Vagina (tissue), 2 donors: Measurements from ENCODE around the gene PTPRG. TPM values are rescaled to one million over a fixed set of nuclear protein-coding genes. Genes with fewer than 3 reads are reported as not detected.

Experiments used
- DNase-seq, 2 donors: peaks; one replicate each; pipeline ENCODE4 v3.0.0-alpha.2; 2017; ENCODE audit errors: extremely low spot score in 2 of 2
- H3K27ac ChIP-seq: fragments of 200-600 bp; sonication (generic); one replicate; pipeline ENCODE4 v1.5.1; 2019
- H3K27me3 ChIP-seq: fragments of 200-600 bp; sonication (generic); one replicate; pipeline ENCODE4 v1.5.1; 2019
- H3K36me3 ChIP-seq, 2 donors: fragments of 200-600 bp; sonication (generic); one replicate each; pipeline ENCODE4 v1.5.1; 2017 to 2019
- H3K4me1 ChIP-seq: fragments of 200-600 bp; sonication (generic); one replicate; pipeline ENCODE4 v1.5.1; 2019
- H3K4me3 ChIP-seq, 2 donors: fragments of 200-600 bp; sonication (generic); 1 replicate in 1 of 2; 2 replicates in 1 of 2; pipeline ENCODE4 v1.5.1; 2016 to 2019
- H3K9me3 ChIP-seq: fragments of 200-600 bp; sonication (generic); one replicate; pipeline ENCODE4 v1.5.1; 2019
- CTCF ChIP-seq, 3 experiments: fragments of 450-650 bp in 2 of 3; fragments of 200-600 bp in 1 of 3; sonication (generic) in 1 of 3; IDR thresholded peaks; one replicate each; pipeline ENCODE4 v1.5.1; 2017 to 2019; ENCODE audit warnings: antibody characterized with exemption in 3 of 3, mild to moderate bottlenecking in 2 of 3, moderate library complexity in 2 of 3
- POLR2A ChIP-seq, 2 donors: fragments of 450-650 bp; IDR thresholded peaks; one replicate each; pipeline ENCODE4 v1.6.1; 2017; ENCODE audit warnings: antibody characterized with exemption in 2 of 2, mild to moderate bottlenecking in 2 of 2, moderate library complexity in 2 of 2
- POLR2AphosphoS5 ChIP-seq, 2 donors: sonication (generic); formaldehyde crosslinking; IDR thresholded peaks; one replicate each; pipeline ENCODE4 v1.9.0; 2017; ENCODE audit warnings: antibody characterized with exemption in 2 of 2, mild to moderate bottlenecking in 2 of 2, low read depth in 1 of 2; ENCODE audit not compliant: insufficient read depth in 1 of 2
- intact Hi-C: fragments of 100-400 bp; cut with DNase I; formaldehyde crosslinking; loops from one replicate; pipeline ENCODE4 v1.15.1; 2023
- total RNA-seq: library from RNA; depleted of rRNA; stranded (reverse); fragments of >200 nt; gene quantifications from one replicate; pipeline ENCODE4 v1.2.3, GENCODE V29; 2016

The PTPRG gene
- total RNA-seq, 1 donor from 2014 or later, result 47.6 TPM

GRCh38 chr3:62178739-62179600 is 617.6 kb downstream of the PTPRG start:
- TF ChIP-seq POLR2A (IDR thresholded peaks at IDR 0.05), result no peak
- no peak for TF ChIP-seq POLR2AphosphoS5 (IDR thresholded peaks at IDR 0.05; ENCODE audit: insufficient read depth in 1 of 2, low read depth in 1 of 2)
- no peak for TF ChIP-seq CTCF (IDR thresholded peaks at IDR 0.05)
- intact Hi-C loops, result no loop called here
- no peaks in the 10 kb centered on the region for H3K4me1 ChIP-seq
- no peaks in the 10 kb centered on the region for H3K36me3 ChIP-seq
- no peaks in the 10 kb centered on the region for H3K27me3 ChIP-seq
- no peaks in the 10 kb centered on the region for H3K9me3 ChIP-seq
- H3K27ac ChIP-seq, result no peak overlapping the region
- DNase-seq, result no peak
- H3K4me3 ChIP-seq, result no peak overlapping the region

- Histone ChIP-seq H3K4me1 (peaks cover 7% of the 10 kb centered on the region), H3K4me3 (no peak overlapping the region), H3K27ac (no peak overlapping the region), H3K9me3 (no peaks in the 10 kb centered on the region), H3K27me3 (no peaks in the 10 kb centered on the region), H3K36me3 (no peaks in the 10 kb centered on the region)
- no peak for DNase-seq
- intact Hi-C loops, result loop anchor here (10.0 kb wide), 1 partner anchor 316 kb away; no protein-coding TSS in a partner anchor
- TF ChIP-seq POLR2A (IDR thresholded peaks at IDR 0.05) (no peak), POLR2AphosphoS5 (IDR thresholded peaks at IDR 0.05; ENCODE audit: insufficient read depth in 1 of 2, low read depth in 1 of 2) (no peak), CTCF (IDR thresholded peaks at IDR 0.05) (no peak)
Observed at GRCh38 chr3:62180514-62180913, 619.1 kb downstream of the PTPRG start.

- intact Hi-C loops, result loop anchor here (10.0 kb wide), 1 partner anchor 318 kb away; no protein-coding TSS in a partner anchor
- DNase-seq, result no peak
Observed at GRCh38 chr3:62183087-62183486, 621.7 kb downstream of the PTPRG start.

GRCh38 chr3:62183969-62184368 is 622.6 kb downstream of the PTPRG start:
- TF ChIP-seq POLR2A (IDR thresholded peaks at IDR 0.05) (no peak), CTCF (IDR thresholded peaks at IDR 0.05) (no peak), POLR2AphosphoS5 (IDR thresholded peaks at IDR 0.05; ENCODE audit: insufficient read depth in 1 of 2, low read depth in 1 of 2) (no peak)
- H3K27ac ChIP-seq, result no peak overlapping the region
- intact Hi-C loops, result loop anchor here (10.0 kb wide), 1 partner anchor 319 kb away; no protein-coding TSS in a partner anchor

More at GRCh38 chr3:62183087-62183486, 621.7 kb downstream of the PTPRG start:
- Histone ChIP-seq H3K36me3 (no peaks in the 10 kb centered on the region), H3K9me3 (no peaks in the 10 kb centered on the region), H3K27me3 (no peaks in the 10 kb centered on the region), H3K27ac (no peak overlapping the region), H3K4me3 (no peak overlapping the region), H3K4me1 (peaks cover 7% of the 10 kb centered on the region)
- TF ChIP-seq POLR2A (IDR thresholded peaks at IDR 0.05) (no peak), CTCF (IDR thresholded peaks at IDR 0.05) (no peak), POLR2AphosphoS5 (IDR thresholded peaks at IDR 0.05; ENCODE audit: insufficient read depth in 1 of 2, low read depth in 1 of 2) (no peak)

GRCh38 chr3:62184559-62184958 is 623.2 kb downstream of the PTPRG start:
- Histone ChIP-seq H3K36me3 (no peaks in the 10 kb centered on the region), H3K4me3 (no peak overlapping the region), H3K4me1 (peaks cover 7% of the 10 kb centered on the region), H3K27ac (no peak overlapping the region), H3K27me3 (no peaks in the 10 kb centered on the region), H3K9me3 (no peaks in the 10 kb centered on the region)
- TF ChIP-seq POLR2AphosphoS5 (IDR thresholded peaks at IDR 0.05; ENCODE audit: insufficient read depth in 1 of 2, low read depth in 1 of 2) (no peak), CTCF (IDR thresholded peaks at IDR 0.05) (no peak), POLR2A (IDR thresholded peaks at IDR 0.05) (no peak)
- DNase-seq, result no peak
- intact Hi-C loops, result loop anchor here (10.0 kb wide), 1 partner anchor 320 kb away; no protein-coding TSS in a partner anchor

More at GRCh38 chr3:62183969-62184368, 622.6 kb downstream of the PTPRG start:
- no peaks in the 10 kb centered on the region for H3K9me3 ChIP-seq
- no peak for DNase-seq
- H3K4me3 ChIP-seq, result no peak overlapping the region
- peaks cover 7% of the 10 kb centered on the region for H3K4me1 ChIP-seq
- H3K27me3 ChIP-seq, result no peaks in the 10 kb centered on the region
- H3K36me3 ChIP-seq, result no peaks in the 10 kb centered on the region
